CD1c-positive myeloid dendritic cell (primary cell): ENCODE results near the gene APOO.

Source experiments
- DNase-seq: peaks from one replicate; pipeline ENCODE4 v3.0.0-alpha.2; 2016; ENCODE audit errors: extremely low spot score

APOO gene

GRCh38 chrX:23907498-23908218, at the start of gene APOO, which contains the start of gene CXorf58:
Gene APOO, minus strand, starts transcription at chrX:23907938. Its CDS starts 236 bp downstream, at chrX:23907702.
Gene CXorf58, plus strand, starts transcription at chrX:23908006. Its CDS starts 2,297 bp downstream, at chrX:23910303.
- peak; percentile 95 for DNase-seq

- no peak for DNase-seq
Measured at GRCh38 chrX:23954396-23954795, 46.7 kb upstream of the APOO start.

GRCh38 chrX:23953908-23954269, 46.2 kb upstream of the APOO start:
- DNase-seq, result no peak

- DNase-seq, result peak; percentile 59
Measured at GRCh38 chrX:23952984-23953907, 45.5 kb upstream of the APOO start.

- DNase-seq, result no peak
Measured at GRCh38 chrX:23952391-23952790, 44.7 kb upstream of the APOO start.

GRCh38 chrX:23945206-23945605, 37.5 kb upstream of the APOO start:
- no peak for DNase-seq

GRCh38 chrX:23944234-23944633, 36.5 kb upstream of the APOO start:
- DNase-seq, result no peak

GRCh38 chrX:23939203-23939602, 31.5 kb upstream of the APOO start:
- DNase-seq, result no peak

GRCh38 chrX:23938690-23939089, 31.0 kb upstream of the APOO start:
- DNase-seq, result no peak

- DNase-seq, result no peak
Measured at GRCh38 chrX:23937100-23937499, 29.4 kb upstream of the APOO start.

- DNase-seq, result no peak
Measured at GRCh38 chrX:23936180-23936579, 28.4 kb upstream of the APOO start.

- DNase-seq, result no peak
Measured at GRCh38 chrX:23935106-23935505, 27.4 kb upstream of the APOO start.

GRCh38 chrX:23932046-23932445, 24.3 kb upstream of the APOO start:
- DNase-seq, result no peak

- DNase-seq, result peak; percentile 12
Measured at GRCh38 chrX:23930894-23931604, 23.3 kb upstream of the APOO start.

- no peak for DNase-seq
Measured at GRCh38 chrX:23926015-23926414, 18.3 kb upstream of the APOO start.

- DNase-seq, result no peak
Measured at GRCh38 chrX:23919706-23920320, 12.1 kb upstream of the APOO start.

GRCh38 chrX:23919148-23919547, 11.4 kb upstream of the APOO start:
- DNase-seq, result no peak

GRCh38 chrX:23911126-23911835, 3.5 kb upstream of the APOO start:
- DNase-seq, result peak; percentile 67

GRCh38 chrX:23908219-23909004, 674 bp upstream of the APOO start:
- no peak for DNase-seq

GRCh38 chrX:23907111-23907497, 634 bp downstream of the APOO start:
- no peak for DNase-seq
